Measurements from ENCODE around the gene NAT10.
"Not testable (repeated sequence)": the region's sequence is repeated elsewhere in the genome, so short reads cannot be mapped to it uniquely, and the experiment has no call there.

The NAT10 gene

GRCh38 chr11:34169686-34170085, 64.3 kb downstream of the NAT10 start:
- no peak for DNase-seq

GRCh38 chr11:34173050-34173449, 67.6 kb downstream of the NAT10 start:
- DNase-seq: no peak

GRCh38 chr11:34174412-34175041, 69.1 kb downstream of the NAT10 start:
- peak; percentile 87 for DNase-seq

GRCh38 chr11:34175284-34176019, 70.0 kb downstream of the NAT10 start:
- no peak for DNase-seq

GRCh38 chr11:34176751-34177209, 71.4 kb downstream of the NAT10 start:
- no peak for DNase-seq

GRCh38 chr11:34178209-34178821, 72.9 kb downstream of the NAT10 start:
- DNase-seq: no peak

- no peak for DNase-seq
Observed at GRCh38 chr11:34179026-34179675, 73.7 kb downstream of the NAT10 start.

GRCh38 chr11:34180040-34180813, 74.8 kb downstream of the NAT10 start:
- no peak for DNase-seq

GRCh38 chr11:34180814-34181165, 75.4 kb downstream of the NAT10 start:
- DNase-seq: not testable (repeated sequence)

- DNase-seq: no peak
Observed at GRCh38 chr11:34181251-34181650, 75.8 kb downstream of the NAT10 start.

GRCh38 chr11:34181856-34182405, 76.5 kb downstream of the NAT10 start:
- no peak for DNase-seq

- no peak for DNase-seq
Observed at GRCh38 chr11:34182425-34182824, 77.0 kb downstream of the NAT10 start.

GRCh38 chr11:34182921-34183685, 77.7 kb downstream of the NAT10 start:
- DNase-seq: no peak

- DNase-seq: no peak
Observed at GRCh38 chr11:34183848-34184391, 78.5 kb downstream of the NAT10 start.

- DNase-seq: no peak
Observed at GRCh38 chr11:34184505-34185015, 79.1 kb downstream of the NAT10 start.

- DNase-seq: no peak
Observed at GRCh38 chr11:34185926-34186841, 80.8 kb downstream of the NAT10 start.

- DNase-seq: no peak
Observed at GRCh38 chr11:34188181-34188580, 82.8 kb downstream of the NAT10 start.

GRCh38 chr11:34189191-34189590, 83.8 kb downstream of the NAT10 start:
- no peak for DNase-seq

GRCh38 chr11:34190192-34191139, 85.0 kb downstream of the NAT10 start:
- DNase-seq: no peak
